WTC11 (cell line): Measurements from ENCODE around the gene GOLGB1.

Experiments
- CREB1 ChIP-seq: sonication (generic); formaldehyde crosslinking; IDR thresholded peaks from 2 replicates; pipeline ENCODE4 v1.8.0; 2023; ENCODE audit warnings: mild to moderate bottlenecking, missing genetic modification reagents
- NR2C2 ChIP-seq: sonication (generic); formaldehyde crosslinking; IDR thresholded peaks from 2 replicates; pipeline ENCODE4 v1.8.0; 2022; ENCODE audit warnings: mild to moderate bottlenecking, missing genetic modification reagents
- TF ChIP-seq, protein P1 (sequence below): fragments of 200-600 bp; IDR thresholded peaks from 2 replicates; pipeline ENCODE4 v1.8.0; 2022; ENCODE audit warnings: antibody characterized with exemption
- TF ChIP-seq, protein P2 (sequence below): sonication (generic); formaldehyde crosslinking; IDR thresholded peaks from 2 replicates; pipeline ENCODE4 v1.8.0; 2022; ENCODE audit warnings: mild to moderate bottlenecking, missing genetic modification reagents
- TF ChIP-seq, protein P3 (sequence below): sonication (generic); formaldehyde crosslinking; IDR thresholded peaks from 2 replicates; pipeline ENCODE4 v1.8.0; 2022; ENCODE audit warnings: mild to moderate bottlenecking, missing genetic modification reagents

DNA sequence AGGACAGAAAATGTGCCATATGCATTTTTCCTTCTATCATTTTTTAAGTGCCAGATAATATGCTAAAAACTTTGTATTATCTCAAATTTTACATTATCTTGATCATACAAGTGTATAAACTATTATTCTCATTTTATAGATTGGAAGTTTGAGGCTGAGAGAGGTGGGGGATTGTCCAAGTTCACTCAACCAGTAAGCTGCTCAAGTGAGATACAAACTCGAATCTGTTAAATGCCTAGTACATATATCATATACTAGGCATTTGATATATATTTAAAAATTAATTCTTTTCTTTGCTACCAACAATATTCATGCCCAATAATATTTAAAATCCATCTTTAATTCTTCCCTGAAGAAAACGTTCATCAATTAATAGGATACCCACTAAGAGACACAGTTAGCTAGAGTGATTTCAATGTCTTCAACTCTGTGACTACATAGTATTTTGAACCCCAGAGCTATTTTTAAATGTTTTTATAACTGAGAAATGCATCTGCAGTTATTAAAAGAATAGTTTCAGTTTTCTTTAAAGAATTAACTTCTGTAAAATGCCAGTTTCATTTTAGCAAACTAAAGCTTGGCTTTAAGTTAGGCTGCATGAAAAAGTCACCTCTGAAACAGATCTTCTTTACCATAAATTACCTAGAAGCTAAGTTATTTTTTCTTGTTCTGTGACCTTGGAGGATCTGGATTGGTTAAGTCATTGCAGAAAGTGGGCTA, 44.9 kb upstream of the GOLGB1 start:
- TF ChIP-seq, protein P1, sequence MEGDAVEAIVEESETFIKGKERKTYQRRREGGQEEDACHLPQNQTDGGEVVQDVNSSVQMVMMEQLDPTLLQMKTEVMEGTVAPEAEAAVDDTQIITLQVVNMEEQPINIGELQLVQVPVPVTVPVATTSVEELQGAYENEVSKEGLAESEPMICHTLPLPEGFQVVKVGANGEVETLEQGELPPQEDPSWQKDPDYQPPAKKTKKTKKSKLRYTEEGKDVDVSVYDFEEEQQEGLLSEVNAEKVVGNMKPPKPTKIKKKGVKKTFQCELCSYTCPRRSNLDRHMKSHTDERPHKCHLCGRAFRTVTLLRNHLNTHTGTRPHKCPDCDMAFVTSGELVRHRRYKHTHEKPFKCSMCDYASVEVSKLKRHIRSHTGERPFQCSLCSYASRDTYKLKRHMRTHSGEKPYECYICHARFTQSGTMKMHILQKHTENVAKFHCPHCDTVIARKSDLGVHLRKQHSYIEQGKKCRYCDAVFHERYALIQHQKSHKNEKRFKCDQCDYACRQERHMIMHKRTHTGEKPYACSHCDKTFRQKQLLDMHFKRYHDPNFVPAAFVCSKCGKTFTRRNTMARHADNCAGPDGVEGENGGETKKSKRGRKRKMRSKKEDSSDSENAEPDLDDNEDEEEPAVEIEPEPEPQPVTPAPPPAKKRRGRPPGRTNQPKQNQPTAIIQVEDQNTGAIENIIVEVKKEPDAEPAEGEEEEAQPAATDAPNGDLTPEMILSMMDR = no peak
- no peak for TF ChIP-seq NR2C2 (CRISPR knock-in tag)
- no peak for TF ChIP-seq CREB1 (CRISPR knock-in tag)
- TF ChIP-seq, protein P2, sequence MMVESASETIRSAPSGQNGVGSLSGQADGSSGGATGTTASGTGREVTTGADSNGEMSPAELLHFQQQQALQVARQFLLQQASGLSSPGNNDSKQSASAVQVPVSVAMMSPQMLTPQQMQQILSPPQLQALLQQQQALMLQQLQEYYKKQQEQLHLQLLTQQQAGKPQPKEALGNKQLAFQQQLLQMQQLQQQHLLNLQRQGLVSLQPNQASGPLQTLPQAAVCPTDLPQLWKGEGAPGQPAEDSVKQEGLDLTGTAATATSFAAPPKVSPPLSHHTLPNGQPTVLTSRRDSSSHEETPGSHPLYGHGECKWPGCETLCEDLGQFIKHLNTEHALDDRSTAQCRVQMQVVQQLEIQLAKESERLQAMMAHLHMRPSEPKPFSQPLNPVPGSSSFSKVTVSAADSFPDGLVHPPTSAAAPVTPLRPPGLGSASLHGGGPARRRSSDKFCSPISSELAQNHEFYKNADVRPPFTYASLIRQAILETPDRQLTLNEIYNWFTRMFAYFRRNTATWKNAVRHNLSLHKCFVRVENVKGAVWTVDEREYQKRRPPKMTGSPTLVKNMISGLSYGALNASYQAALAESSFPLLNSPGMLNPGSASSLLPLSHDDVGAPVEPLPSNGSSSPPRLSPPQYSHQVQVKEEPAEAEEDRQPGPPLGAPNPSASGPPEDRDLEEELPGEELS (CRISPR knock-in tag) = no peak
- TF ChIP-seq, protein P3, sequence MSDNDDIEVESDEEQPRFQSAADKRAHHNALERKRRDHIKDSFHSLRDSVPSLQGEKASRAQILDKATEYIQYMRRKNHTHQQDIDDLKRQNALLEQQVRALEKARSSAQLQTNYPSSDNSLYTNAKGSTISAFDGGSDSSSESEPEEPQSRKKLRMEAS (CRISPR knock-in tag) = no peak
